GM12865 (cell line): ENCODE data around the gene SLC17A9.

Source experiments
- DNase-seq: peaks from one replicate; pipeline ENCODE4 v3.0.0; 2010; ENCODE audit warnings: low read depth
- H3K4me3 ChIP-seq: 2 replicates; pipeline ENCODE4 v1.5.1; 2011; ENCODE audit warnings: mild to moderate bottlenecking, low read depth, low read length, control low read depth
- CTCF ChIP-seq: IDR thresholded peaks from 2 replicates; pipeline ENCODE4 v1.5.1; 2011; ENCODE audit warnings: low read length, control low read depth, low read depth, inconsistent platforms; ENCODE audit not compliant: insufficient read depth; ENCODE audit errors: missing control alignments

Gene SLC17A9

DNA sequence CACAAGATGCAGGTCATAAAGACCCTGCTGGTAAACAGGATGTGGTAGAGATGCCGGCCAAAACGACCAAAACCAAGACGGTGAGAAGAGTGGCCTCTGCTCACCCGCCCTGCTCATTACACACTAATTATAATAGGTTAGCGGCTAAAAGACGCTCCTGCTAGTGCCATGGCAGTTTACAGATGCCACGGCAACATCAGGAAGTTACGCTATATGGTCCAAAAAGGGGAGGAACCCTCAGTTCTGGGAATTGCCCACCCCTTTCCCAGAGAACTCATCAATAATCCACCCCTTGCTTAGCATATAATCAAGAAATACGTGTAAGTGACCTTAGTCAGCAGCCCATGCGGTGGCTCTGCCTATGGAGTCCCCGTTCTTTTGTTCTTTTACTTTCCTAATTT is 36.7 kb downstream of the SLC17A9 start:
- TF ChIP-seq CTCF, result no peak
- peak; percentile 59 for DNase-seq
- H3K4me3 ChIP-seq, result peak overlapping the region; percentile 38

DNA sequence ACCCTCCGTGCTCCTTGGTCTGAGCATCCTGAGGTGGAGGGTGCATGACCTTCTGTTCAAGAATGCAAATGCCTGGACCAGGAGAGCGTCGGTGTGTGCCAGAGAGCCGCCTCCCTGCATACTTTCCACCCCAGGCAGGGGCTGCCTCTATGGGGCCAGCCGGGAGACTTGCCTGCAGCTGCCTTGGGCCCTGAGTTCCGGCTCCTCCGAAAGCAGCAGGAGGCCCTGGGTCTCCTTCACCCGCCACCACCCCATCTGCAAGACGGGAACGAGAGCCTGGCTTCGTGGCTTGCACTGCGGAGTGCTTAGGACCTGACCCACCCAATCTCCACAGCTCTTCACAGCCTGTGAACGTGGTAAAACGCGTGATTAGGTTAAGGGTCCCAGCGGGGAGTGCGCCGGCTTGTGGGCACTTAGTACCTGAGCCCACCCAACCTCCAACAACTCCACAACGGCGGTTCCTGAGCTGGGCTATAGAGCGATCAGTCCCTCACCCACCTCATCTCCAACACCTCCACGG is 37.9 kb downstream of the SLC17A9 start:
- no peak for DNase-seq
- TF ChIP-seq CTCF, result no peak
- H3K4me3 ChIP-seq, result no peak overlapping the region

DNA sequence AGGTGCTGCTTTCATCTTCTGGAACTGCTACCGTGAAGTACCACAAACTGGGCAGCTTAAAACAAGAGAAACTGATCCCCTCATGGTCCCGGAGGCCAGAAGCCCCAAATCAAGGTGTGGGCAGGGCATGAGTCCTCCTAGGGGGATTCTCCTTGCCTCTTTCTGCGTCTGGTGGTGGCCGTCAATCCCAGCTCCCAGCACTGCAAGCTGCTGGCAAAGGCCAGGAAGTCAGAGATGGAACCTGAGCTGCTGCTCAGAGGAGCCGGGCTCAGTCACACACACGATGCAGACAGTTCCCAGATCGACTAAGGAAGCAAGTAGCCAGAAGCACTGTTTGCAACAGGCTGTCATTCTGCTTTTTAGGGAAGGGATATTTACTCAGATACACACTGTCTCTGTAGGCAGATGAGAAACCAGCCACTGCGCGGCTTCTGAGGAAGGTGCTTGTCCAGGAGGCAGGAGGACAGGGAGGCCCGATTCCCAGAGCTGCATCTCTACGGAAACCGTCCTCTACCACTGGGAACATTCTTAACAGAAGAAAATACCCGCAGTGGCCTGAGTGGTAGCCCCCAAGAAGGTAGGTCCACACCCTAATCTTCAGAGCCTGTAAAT is 38.8 kb downstream of the SLC17A9 start:
- TF ChIP-seq CTCF, result no peak
- H3K4me3 ChIP-seq, result no peak overlapping the region
- no peak for DNase-seq

DNA sequence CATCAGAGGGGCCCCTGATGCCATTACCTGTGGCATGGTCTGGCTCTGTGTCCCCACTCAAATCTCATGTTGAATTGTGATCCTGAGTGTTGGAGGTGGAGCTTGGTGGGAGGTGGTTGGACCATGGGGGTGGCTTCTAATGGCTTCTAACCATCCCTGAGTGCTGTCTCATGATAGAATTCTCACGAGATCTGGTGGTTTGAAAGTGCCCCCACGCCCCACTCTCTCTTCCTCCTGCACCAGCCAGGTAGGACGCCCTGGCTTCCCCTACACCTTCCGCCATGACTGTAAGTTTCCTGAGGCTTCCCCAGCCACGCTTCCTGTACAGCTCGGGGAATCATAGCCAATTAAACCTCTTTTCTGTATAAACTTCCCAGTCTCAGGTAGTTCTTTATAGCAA is 39.4 kb downstream of the SLC17A9 start:
- no peak for DNase-seq
- no peak for TF ChIP-seq CTCF
- no peak overlapping the region for H3K4me3 ChIP-seq

- TF ChIP-seq CTCF, result no peak
- no peak overlapping the region for H3K4me3 ChIP-seq
- no peak for DNase-seq
Measured at GRCh38 chr20:62993856-62994494, 41.5 kb downstream of the SLC17A9 start.

DNA sequence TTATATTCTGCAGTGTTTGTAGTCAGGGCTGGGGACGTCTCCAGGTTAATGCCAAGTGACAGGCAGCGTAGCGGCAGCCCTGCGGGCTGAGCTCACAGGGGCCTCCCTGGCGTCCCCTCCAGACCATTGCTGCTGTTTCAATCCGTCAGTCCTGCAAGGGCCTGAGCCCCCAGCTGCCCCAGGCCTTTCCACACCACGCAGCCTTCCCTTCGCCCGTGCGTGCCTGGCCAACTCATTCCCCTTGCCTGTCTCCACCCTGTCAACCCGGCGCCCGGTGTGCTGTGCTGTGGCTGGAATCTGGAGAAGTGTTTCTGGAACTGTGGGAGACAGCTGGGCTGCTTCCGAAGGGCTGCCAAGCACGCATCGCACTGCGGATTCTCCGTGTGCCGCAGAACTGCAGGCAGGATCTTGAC is 42.4 kb downstream of the SLC17A9 start:
- H3K4me3 ChIP-seq, result no peak overlapping the region
- no peak for TF ChIP-seq CTCF
- no peak for DNase-seq
